HG03066 (cell line): Measurements from ENCODE around the gene PRAME.
"Not testable (repeated sequence)": the region's sequence is repeated elsewhere in the genome, so short reads cannot be mapped to it uniquely, and the experiment has no call there.

ENCODE experiments used
- ATAC-seq: cut with Tn5 transposase; IDR thresholded peaks from one replicate; pipeline ENCODE4 v1.9.1; 2021; ENCODE audit warnings: low read depth; ENCODE audit not compliant: unreplicated experiment

PRAME gene

DNA sequence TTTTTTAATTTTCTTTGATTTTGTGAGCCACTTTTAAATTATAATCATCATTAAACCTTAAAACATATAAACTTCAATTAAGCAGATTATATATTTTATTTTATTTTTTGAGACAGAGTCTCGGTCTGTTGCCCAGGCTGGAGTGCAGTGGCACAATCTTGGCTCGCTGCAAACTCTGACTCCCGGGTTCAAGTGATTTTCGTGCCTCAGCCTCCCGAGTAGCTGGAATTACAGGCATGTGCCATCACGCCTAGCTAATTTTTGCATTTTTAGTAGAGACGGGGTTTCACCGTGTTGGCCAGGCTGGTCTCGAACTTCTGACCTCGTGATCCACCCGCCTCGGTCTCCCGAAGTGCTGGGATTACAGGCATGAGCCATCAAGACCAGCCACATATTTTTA lies 22.5 kb upstream of the PRAME start:
- ATAC-seq, result not testable (repeated sequence)

DNA sequence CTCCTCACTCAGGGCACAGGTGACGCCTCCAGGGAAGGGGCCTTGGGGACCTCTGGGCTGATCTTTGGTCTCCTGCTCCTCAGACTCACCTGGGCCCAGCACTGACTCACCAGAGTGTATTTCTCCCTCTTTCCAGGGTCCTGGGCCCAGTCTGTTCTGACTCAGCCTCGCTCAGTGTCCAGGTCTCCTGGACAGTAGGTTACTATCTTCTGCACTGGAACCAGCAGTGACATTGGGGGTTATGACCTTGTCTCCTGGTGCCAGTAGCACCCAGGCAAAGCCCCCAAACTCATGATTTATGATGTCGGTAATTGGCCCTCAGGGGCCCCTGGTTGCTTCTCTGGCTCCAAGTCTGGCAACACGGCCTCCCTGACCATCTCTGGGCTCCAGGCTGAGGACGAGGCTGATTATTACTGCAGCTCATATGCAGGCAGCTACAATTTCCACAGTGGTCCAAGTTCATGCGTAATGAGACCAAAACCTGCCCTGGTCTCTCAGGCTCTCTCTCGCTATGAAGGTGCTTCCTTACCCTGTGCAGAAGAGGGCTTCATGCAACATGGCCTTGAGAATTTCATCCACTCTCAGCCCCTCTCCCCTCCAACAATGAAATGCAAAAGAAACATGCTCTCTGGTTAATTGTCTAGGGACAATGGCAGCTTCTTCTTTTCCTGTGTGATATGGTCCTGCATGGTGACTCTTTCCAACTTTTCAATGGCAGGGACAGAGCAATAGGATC lies 21.0 kb upstream of the PRAME start:
- no peak for ATAC-seq

DNA sequence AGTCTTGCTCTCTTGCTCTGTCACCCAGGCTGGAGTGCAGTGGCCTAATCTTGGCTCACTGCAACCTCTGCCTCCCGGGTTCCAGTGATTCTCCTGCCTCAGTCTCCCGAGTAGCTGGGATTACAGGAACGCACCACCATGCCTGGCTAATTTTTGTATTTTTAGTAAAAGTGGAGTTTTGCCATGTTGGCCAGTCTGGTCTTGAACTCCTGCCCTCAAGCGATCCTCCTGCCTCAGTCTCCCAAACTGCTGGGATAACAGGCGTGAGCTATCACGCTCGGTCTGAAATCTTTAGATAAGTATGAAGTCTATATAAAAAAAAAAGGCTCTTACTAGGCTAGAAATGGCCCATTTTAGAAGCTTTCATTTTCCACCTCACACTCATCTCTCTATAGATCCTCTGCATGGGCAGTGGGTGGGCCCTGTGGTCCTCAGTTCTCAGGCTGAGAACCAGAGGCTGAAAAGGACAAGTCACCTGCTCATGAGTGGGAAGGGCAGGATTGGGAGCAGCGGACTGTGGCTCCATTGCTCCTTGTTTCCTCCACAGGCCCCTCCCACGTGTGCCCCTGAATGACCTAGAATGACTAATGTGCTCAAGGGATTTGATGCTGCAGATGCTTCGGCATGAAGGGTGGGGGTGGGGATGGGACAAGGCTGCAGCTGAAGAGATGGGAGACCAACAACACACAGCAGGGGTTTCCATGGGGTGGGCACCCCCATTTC lies 19.8 kb upstream of the PRAME start:
- ATAC-seq, result no peak

DNA sequence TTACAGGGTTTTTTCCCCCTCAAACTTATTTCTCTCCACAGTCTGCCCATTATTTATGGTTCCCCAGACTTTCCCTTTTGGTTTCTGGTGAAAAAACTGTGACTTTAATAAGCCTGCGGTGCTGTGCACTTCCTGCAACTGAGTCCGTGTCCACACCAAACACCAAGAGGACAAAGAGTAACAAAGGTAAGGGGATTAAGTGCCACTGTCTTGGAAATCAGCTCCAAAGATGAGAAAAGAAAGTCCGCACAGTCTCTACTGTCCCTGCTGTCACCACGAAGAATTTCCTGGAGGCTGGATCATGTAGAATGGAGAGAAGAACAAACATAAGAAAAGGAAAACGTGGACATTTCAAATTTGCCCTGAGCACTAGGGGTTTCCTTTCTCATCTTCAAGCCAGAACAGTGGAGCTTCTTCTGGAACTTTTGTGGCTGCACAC lies 17.9 kb upstream of the PRAME start:
- no peak for ATAC-seq

DNA sequence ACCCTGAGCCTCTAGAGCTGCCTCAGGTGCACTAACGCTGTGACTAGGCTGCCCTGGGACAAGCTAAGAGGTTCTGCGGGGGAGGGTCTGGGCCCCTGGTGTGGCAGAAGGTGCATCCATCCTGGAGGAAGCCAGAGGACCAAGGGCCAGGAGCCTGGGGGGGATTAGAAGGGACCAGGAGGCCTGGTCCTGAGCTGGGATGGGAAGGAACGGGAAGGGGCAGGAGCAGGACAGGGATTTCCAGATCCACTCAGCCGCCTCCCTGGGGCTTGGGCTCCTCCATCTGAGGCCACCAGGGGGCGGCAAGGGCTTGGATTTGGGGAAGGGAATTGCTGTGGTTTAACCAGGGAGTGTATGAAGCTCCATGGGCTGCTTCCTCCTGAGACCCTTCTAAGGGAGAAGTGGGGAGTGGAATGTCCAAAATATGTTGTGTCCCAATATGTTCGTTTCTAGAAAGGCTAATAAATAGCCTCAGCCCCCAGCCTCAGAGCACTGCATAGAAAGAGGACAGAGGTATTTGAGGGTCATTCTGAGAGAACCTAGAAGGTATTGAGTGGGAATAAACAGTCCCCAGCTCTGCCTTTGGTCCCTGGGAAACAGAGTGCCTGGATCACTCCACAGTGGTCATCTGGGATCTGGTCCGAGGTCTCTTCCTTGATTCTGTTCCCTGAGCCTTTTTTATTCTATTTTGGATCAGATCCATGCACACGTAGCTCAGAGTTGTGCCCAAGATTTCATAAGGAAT lies 17.4 kb upstream of the PRAME start:
- no peak for ATAC-seq

DNA sequence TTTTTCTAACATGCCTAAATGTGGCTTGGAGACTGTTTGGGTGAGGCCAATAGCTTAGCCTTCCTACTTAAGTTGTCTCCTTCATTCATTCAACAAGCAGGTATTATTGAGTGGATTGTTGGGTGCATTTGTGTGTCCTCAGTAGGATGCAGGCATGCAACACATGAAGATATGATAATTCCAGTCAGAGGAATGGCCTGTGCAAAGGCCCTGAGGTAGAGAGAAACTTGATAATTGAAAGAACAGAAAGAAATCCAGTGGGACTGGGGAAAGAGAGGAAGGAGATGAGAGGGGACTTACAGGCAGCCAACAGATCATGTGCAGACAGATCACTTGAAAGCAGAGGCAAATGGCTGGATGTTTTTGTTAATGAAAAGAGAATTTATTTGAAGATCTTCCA lies 15.3 kb upstream of the PRAME start:
- ATAC-seq, result no peak

DNA sequence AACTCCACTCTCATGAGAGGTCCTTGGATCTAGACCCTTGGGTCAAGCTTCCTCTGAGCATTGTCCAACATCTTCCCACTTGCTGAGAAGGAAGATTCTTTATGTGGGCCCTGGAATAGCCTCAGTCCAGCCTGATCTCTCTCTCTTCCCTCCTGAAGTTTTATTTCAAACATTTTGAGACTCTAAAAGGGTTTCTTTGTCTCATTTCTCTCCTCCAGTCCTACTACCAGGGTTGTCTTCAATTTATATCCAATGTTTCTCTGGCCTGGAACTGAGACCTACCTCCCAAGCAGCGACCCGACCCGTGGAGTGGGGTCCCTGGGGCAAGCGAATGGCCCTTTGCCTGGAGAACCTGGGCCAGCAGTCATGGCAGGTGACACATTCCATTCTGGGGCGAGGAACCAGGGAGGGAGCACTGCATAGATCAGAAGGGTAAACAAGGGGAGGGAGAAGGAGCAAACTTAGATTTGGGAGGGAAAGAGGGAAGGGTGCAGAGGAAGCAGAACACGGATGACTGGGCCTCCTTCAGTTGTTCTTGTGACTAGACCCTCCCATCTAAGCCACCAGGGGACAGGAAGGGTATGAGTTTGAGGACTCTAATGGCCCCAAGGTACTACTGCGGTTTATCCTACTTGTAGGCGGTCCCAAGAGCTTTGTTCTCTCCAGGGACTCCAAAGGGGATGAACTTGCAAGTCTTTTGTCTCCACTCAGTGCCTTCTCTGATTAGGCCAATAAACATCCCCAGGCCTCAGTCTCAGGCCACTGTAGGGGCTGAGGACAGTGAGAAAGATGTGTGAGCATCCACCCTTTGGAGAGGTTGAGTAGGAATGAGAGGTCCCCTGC lies 14.2 kb upstream of the PRAME start:
- no peak for ATAC-seq

DNA sequence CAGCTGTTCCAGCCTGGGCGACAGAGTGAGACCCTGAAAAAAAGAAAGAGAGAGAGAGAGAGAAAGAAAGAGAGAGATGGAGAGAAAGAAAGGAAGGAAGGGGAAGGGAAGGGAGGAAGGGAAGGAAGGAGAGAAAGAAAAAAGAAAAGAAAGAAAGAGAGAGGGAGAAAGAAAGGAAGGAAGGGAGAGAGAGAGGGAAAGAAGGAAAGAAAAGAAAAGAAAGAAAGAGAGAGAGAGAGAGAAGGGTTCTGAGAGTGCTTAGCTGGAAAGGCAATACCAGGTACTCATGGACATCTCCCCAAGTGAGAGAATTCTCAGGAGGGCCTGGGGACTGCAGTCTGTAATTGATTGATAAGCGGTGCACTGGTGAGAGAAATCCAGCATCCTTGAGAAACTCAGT lies 12.8 kb upstream of the PRAME start:
- ATAC-seq, result no peak

DNA sequence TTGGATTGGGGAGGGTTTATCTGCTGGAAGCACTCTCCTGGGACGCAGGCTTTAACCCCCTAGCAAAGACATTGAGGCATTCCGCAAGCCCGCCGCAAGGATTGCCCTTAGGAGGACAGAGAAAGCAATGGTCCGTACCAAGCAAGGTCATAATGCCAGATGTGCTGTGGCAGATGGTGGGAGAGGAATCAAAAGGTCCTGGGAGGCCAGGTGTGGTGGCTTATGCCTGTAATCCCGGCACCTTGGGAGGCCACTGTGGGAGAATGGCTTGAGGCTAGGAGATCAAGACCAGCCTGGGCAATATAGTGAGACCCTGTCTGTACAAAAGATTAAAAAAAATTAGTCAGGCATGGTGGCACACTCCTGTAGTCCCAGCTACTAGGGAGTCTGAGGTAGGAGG lies 12.4 kb upstream of the PRAME start:
- ATAC-seq, result no peak

DNA sequence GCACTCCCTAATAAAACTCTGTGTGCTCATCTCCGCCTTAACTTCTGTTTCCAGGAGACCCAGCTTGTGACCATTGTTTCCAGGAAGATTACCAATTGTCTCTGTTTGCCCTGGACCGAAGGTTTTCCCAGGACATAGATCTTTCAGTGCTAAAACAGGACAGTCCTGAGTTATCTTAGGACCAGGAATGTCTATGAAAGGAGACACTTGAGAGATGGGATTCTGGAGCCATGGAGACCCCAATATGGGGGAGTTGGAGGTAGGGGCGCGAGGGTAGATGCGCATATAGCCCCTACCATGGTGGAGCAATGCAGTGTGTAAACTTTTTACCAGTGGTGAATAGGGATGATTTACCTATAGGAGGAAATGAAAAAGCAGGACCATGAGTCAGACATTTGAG lies 10.2 kb upstream of the PRAME start:
- no peak for ATAC-seq

DNA sequence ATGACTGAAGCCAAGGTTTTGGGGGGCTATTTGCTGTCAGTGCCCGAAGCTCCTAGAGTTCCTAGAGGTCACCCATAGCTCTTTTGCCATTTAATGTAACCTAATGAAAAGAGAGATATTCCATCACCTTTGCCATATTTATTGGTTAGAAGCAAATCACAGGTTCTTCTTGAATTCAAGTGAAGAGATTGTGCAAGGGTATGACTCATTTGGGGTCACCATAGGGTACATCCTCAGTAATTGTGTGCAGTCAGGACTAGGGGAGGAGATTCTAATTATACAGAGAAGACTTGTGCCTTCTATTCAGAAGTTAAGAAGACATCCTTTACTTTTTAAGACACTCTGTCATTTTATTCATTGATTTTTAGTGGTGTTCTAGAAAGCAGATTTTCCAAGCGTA lies 6.9 kb upstream of the PRAME start:
- no peak for ATAC-seq

DNA sequence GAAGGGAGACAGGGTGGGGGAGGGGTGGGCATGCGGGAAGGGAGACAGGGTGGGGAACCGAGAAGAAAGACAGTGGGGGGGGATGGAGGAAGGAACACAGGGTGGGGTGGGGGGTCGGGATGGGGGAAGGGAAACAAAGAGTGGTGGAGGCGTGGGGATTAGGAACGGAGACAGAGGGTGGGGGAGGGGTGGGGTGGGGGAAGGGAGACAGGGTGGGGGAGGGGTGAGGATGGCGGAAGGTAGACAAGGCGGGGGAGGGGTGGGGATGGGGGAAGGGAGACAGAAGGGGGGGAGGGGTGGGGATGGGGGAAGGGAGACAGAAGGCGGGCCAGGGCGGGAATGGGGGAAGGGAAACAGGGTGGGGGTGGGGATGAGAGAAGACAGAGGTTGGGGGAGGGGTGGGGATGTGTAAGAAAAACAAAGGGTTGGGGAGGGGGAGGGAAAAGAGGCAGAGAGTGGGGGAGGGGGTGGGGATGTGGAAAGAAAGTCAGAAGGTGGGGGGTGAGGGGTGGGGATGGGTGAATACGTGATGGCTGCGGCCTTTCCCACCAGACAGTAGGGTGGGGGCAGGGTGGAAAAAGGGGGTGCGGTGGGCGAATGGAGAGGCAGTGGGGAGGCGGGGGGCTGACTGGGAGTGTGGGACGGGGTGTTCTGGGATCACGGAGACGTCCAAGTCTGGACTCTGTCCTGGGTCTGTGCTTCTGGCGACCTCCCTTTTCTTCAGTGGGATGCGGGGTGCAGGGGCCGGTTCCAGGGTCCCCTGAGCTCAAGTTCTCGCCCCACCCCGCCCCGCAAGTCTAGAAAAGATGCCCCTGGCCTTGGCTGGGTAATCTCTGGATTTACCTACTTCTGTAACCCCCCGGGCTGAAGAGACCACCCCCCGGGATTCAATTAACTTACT lies 744 bp downstream of the PRAME start:
- ATAC-seq, result no peak

DNA sequence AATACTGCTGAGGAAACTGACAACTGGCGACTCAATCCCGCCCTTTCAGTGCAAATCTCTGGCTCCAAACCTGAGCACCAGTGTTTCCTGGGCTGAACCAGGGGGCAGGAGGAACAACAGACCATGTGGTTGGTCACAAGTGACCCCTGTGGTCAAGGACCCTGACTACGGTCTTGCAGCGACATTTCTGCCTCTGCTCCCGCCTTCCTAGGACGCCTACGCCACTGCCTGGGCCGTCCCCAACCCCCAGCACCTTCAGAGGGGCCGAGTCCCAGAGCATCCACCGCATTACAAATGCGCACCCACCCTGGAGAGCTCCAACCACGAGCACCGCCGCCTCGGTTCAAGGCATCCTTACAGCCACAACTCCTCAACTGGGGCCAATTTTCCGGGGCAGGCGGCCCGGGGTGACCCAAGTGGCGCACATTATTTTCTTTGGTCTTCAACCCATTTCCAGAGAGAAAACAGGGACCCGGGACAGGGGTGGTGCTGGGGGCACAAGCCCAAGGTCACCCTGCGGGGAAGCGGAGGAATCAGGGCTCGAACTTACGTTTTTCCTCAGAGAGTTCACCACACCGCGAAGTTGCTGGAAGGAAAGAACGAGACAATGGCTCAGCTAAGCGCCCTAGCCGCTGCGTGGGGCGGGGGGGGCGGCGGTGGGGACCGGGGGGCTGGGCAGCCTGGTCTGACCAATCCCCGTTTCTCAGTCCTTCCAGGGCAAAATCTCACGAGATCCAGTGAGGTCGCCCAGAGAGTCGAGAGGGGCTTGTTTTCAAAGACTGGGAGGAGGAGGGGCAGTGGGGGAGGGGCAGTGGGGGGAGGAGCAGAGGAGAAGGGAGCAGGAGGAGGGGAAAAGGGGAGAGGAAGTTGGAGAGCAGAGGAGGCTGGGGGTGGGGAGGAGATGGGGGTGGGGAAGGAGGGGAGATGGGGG lies 1.8 kb downstream of the PRAME start:
- ATAC-seq, result no peak

DNA sequence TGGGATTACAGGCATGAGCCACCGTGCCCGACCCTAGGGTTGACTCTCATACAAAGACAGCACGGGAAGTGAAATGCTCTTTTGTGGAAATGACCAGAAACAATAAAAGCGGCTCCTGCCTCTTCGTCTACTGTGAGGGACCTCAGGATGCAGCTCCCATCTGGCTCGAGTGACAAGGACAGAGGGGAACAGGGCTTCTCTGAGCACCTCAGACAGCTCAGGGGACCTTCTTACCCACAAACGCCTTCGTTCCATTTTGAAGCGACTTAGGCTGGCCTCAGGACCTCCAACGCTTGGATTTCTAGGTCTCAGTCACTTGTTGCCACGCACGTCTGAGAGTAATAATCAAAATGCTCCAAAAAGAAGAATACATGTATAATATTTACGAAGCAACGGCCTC lies 2.5 kb downstream of the PRAME start:
- ATAC-seq, result no peak

DNA sequence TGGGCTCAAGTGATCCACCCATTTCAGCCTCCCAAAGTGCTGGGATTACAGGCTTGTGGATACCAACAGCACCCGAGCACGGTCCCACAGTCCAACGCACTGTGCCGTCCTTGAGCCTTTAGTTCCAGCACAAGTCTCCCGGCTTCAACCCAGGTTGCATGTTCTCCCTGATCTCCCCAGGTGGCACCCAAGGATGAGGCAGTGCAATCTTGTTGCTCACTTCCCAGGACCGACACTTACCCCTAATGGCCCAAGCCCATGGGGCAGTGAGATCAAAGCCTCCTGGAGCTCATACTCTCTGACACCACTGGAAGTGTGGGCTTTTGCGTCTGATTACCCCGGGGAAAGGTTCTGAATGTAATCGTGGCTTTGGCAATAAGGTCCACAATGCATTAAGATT lies 3.5 kb downstream of the PRAME start:
- ATAC-seq, result no peak

DNA sequence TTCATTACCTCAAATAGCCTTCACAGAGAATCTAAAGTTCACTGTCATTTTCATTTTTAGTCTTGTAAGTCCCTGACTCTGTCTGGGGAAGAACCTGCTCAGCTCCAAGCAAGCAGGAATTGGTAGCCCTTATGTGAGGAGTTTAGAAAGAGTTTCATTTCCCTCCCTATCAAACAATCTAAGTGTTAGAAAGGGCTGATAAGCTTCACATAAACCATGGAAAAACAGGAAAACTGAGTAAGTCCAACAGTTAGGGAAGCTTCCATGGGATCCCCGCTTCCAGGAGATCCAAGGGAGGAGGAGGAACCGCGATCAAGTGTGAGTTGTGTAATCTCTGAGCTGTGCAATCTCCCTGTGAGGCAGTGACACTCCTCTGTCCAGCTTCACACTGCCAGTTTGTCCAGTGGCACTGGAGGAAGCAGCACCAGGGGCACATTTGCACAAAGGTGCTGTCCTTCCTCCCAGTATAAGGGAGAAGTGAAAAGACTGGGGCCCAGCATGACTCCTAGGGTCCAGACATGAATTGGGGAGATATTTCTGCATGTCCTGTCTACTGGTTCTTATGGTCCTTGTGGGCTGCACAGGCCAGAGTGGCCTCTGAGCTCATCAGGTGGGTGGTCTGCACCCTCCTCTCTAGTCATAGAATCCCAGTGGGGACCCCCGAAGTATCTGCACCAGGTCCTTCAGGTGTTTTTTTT lies 4.3 kb downstream of the PRAME start:
- no peak for ATAC-seq

DNA sequence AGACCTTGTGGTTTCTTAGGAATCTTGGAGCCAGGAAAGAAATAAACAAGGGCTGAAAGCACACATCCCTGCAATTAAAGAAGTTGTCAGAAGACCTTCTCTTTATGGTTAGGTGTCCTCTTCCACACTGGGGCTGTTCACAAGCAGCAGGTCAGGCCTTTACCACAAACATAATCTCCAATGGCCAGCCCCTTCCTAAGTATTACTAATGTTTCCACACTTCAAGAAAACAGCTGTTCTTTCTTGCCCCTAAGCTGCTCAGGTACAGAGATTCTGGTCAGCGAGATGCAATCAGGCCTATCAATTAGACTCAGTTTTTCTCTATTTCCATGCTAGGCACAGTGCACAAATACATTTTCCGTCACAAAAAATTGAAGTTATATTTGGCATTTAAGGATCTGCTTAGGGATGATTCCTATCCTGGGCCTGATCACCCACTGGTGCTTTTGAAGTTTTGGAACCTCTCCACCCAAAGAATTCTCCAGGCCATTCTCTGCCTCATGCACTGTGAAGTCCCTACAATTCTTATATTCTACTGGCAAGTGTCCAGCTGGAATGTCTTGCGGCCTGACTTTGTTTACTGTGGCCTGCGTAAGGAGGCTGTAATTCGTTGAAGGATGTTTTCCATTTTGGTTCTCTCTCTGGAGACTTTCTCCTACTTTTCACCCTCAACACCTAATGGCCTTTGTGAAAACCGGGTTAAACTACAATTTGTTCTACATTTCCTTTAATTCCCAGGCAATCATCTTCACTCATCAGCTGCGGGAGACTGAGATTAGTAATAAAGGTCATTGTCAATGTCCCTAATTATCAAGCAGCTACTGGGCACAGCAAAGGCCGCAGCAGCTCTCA lies 5.1 kb downstream of the PRAME start:
- ATAC-seq, result no peak
